DOHH2 (cell line): Measurements from ENCODE around the gene PPFIBP1.

ENCODE experiments used
- EZH2phosphoT487 ChIP-seq: fragments of 200-600 bp; sonication (generic); IDR thresholded peaks from 2 replicates; pipeline ENCODE4 v1.6.1; 2017; ENCODE audit warnings: borderline replicate concordance, mild to moderate bottlenecking, antibody characterized with exemption, low read length, moderate library complexity, mixed read lengths
- TF ChIP-seq, protein P1 (sequence below): fragments of 200-600 bp; sonication (generic); IDR thresholded peaks from one replicate; pipeline ENCODE4 v1.5.1; 2014; ENCODE audit warnings: antibody characterized with exemption, mild to moderate bottlenecking, low read depth, low read length; ENCODE audit not compliant: poor library complexity, severe bottlenecking

DNA sequence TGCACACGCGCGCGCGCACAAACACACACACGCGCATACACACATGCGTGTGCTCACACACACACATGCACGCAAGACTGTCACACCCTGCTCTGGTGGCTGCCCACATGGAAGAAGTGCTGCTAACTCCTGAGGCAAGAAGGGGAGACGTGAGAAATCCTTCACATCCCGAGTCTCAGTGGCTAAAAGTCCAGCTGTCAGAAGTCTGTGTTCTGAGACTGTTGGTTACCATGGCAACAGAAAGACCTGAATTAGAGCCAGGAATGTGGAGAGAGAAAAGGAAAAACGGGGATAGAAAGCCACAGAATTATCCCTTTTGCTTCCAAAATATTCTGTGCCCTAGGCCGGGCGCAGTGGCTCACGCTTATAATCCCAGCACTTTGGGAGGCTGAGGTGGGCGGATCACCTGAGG is 71.2 kb downstream of the PPFIBP1 start:
- TF ChIP-seq, protein P1, sequence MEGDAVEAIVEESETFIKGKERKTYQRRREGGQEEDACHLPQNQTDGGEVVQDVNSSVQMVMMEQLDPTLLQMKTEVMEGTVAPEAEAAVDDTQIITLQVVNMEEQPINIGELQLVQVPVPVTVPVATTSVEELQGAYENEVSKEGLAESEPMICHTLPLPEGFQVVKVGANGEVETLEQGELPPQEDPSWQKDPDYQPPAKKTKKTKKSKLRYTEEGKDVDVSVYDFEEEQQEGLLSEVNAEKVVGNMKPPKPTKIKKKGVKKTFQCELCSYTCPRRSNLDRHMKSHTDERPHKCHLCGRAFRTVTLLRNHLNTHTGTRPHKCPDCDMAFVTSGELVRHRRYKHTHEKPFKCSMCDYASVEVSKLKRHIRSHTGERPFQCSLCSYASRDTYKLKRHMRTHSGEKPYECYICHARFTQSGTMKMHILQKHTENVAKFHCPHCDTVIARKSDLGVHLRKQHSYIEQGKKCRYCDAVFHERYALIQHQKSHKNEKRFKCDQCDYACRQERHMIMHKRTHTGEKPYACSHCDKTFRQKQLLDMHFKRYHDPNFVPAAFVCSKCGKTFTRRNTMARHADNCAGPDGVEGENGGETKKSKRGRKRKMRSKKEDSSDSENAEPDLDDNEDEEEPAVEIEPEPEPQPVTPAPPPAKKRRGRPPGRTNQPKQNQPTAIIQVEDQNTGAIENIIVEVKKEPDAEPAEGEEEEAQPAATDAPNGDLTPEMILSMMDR = no peak
- TF ChIP-seq EZH2phosphoT487 = no peak
